ENCODE measurements around the gene SNX18.

GRCh38 chr5:54528633-54529209, 11.2 kb downstream of the SNX18 start:
- TF ChIP-seq CTCF (conservative IDR thresholded peaks at IDR 0.05) (no peak), ZFX (IDR thresholded peaks at IDR 0.05) (no peak)

Measured in C4-2B (cell line).